Activated CD4-positive, alpha-beta T cell treated with anti-CD3 and anti-CD28 coated beads, Interleukin-2, amount 10 ng/mL, durations not matched to agents 7 days and 5 days (primary cell): Measurements from ENCODE around the gene UBR4. TPM values are rescaled to one million over a fixed set of nuclear protein-coding genes. Genes with fewer than 3 reads are reported as not detected.

Source experiments
- CTCF ChIA-PET: fragments of 350-600 bp; sonication (Branson Sonifier 250); formaldehyde crosslinking; loops from one replicate; lab custom pipeline; 2021; ENCODE audit warnings: antibody characterized with exemption; lab: Charles Lee
- POLR2A ChIA-PET: fragments of 350-600 bp; sonication (Branson Sonifier 250); formaldehyde crosslinking; loops from one replicate; lab custom pipeline; 2021; ENCODE audit warnings: antibody characterized with exemption; lab: Charles Lee
- DNase-seq: peaks from one replicate; pipeline ENCODE4 v3.0.0-alpha.2; 2020
- H3K27ac Mint-ChIP-seq: one replicate; pipeline ENCODE4 v1.8.0; 2021; ENCODE audit warnings: mild to moderate bottlenecking, moderate library complexity, mixed read lengths
- H3K27me3 Mint-ChIP-seq: one replicate; pipeline ENCODE4 v1.8.0; 2021; ENCODE audit warnings: mixed read lengths
- H3K36me3 Mint-ChIP-seq: one replicate; pipeline ENCODE4 v1.8.0; 2021; ENCODE audit warnings: low read depth, mixed read lengths
- H3K4me1 Mint-ChIP-seq: one replicate; pipeline ENCODE4 v1.8.0; 2021; ENCODE audit warnings: mixed read lengths
- H3K4me3 Mint-ChIP-seq: one replicate; pipeline ENCODE4 v1.8.0; 2021; ENCODE audit warnings: mild to moderate bottlenecking, moderate library complexity, mixed read lengths
- H3K9me3 Mint-ChIP-seq: one replicate; pipeline ENCODE4 v1.8.0; 2021; ENCODE audit warnings: mixed read lengths
- total RNA-seq, 2 experiments: library from RNA; stranded (reverse); gene quantifications; one replicate each; pipeline ENCODE4 v1.2.3, GENCODE V29; 2021

Gene UBR4
- total RNA-seq, 2 experiments from 2014 or later: 116 to 125 TPM

GRCh38 chr1:19122668-19123067 is 87.4 kb downstream of the UBR4 start:
- Mint-ChIP-seq H3K36me3 (peaks cover 88% of the 10 kb centered on the region), H3K27ac (no peak overlapping the region)

DNA sequence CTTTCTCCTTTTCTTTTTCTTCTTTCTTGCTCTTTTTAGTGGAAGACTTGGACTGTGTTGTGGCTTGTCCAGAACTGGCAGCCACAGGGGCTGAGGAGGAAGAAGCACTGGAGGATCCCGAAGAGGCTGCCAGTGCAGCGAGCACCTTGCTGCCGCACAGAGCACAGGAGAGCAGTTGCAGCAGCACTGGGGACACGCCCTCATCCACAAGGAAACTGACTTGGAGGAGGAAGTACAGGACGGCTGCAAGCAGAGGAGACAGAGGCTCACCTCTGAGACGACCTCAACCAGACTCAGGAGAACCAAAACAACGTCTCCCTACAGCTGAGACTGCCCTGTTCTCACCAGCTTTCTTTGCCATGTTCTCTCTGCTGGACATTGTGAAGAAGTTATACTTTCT is 88.9 kb downstream of the UBR4 start:
- Mint-ChIP-seq H3K4me1 (peaks cover 38% of the 10 kb centered on the region), H3K9me3 (no peaks in the 10 kb centered on the region), H3K36me3 (peaks cover 82% of the 10 kb centered on the region), H3K4me3 (no peak overlapping the region), H3K27me3 (no peaks in the 10 kb centered on the region), H3K27ac (no peak overlapping the region)
- DNase-seq: no peak
- POLR2A ChIA-PET: no interaction called here
- CTCF ChIA-PET: no interaction called here

More at GRCh38 chr1:19122668-19123067, 87.4 kb downstream of the UBR4 start:
- Mint-ChIP-seq H3K27me3 (no peaks in the 10 kb centered on the region), H3K4me3 (no peak overlapping the region), H3K9me3 (no peaks in the 10 kb centered on the region), H3K4me1 (peaks cover 49% of the 10 kb centered on the region)
- POLR2A ChIA-PET: interaction anchor here (0.6 kb wide), 1 partner anchor 11 kb away, joined by 3 read pairs; no protein-coding TSS in a partner anchor
- no peak for DNase-seq
- CTCF ChIA-PET: interaction anchor here (0.6 to 1.8 kb wide), 3 partner anchors 9 to 294 kb away, joined by 3 to 8 read pairs (median 3); no protein-coding TSS in a partner anchor

DNA sequence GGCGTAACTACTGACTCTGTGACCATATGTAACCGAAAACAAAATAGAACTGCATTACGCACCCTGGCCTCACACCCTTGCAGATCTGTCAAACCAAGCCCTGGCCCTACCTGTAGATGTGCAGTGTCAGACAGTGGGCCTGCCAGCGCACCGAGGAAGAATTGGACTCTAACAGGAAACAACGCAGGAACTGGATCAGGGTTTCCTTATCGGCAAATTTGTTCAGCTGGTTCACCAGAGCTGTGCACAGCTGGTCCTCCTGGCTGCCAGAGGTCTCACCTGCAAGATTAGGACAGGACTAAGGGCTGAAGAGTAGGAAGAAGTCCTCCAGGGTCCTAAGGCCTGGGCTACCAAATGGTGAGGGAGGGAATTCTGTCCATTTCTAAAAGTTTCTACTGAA is 90.0 kb downstream of the UBR4 start:
- Mint-ChIP-seq H3K27ac (no peak overlapping the region), H3K4me1 (peaks cover 30% of the 10 kb centered on the region), H3K36me3 (peaks cover 80% of the 10 kb centered on the region), H3K4me3 (no peak overlapping the region), H3K9me3 (no peaks in the 10 kb centered on the region), H3K27me3 (no peaks in the 10 kb centered on the region)
- POLR2A ChIA-PET: no interaction called here
- CTCF ChIA-PET: interaction anchor here (2.1 kb wide), 1 partner anchor 9 kb away, joined by 7 read pairs; no protein-coding TSS in a partner anchor
- DNase-seq: no peak

DNA sequence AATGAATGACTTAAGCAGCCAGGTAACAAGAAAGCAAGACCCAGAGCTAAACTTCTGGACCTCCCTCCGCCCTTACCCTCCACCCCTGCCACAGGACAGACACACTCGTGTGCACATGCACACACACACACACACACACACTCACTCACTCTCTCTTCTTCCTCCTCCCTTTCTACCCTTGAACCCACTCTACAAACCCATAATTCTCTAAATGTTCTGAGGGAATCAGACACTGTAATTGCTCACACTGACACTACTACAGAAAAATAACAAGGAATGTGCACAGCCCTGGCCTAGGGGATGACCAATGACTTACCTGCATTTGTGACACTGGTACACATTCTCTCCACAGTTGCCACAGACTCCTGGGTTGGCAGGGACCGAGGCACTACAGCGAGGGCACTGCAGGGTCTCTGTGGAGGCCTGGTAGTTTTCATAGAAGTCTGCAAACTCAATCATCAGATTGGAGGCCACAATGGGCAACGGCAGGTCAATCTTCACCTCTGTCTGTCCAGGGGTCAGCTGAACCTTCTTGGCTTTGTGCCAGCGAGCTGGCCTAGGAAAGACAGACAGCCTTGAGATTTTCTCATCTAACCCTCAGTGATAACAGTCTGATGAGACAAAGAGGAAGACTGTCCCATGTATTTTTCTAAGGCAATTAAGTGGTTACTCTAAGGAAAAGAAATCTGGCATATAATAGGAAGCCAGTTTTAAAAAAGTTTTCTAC is 94.8 kb downstream of the UBR4 start:
- peaks cover 78% of the 10 kb centered on the region for H3K36me3 Mint-ChIP-seq
- no peaks in the 10 kb centered on the region for H3K9me3 Mint-ChIP-seq
- CTCF ChIA-PET: interaction anchor here (1.0 to 1.6 kb wide), 2 partner anchors 13 to 47 kb away, joined by 3 to 4 read pairs; no protein-coding TSS in a partner anchor
- no peaks in the 10 kb centered on the region for H3K27me3 Mint-ChIP-seq
- H3K4me1 Mint-ChIP-seq: no peaks in the 10 kb centered on the region
- no peak overlapping the region for H3K4me3 Mint-ChIP-seq
- no peak for DNase-seq
- H3K27ac Mint-ChIP-seq: no peak overlapping the region
- POLR2A ChIA-PET: no interaction called here

GRCh38 chr1:19113697-19114092 is 96.4 kb downstream of the UBR4 start:
- H3K9me3 Mint-ChIP-seq: no peaks in the 10 kb centered on the region
- H3K4me1 Mint-ChIP-seq: no peaks in the 10 kb centered on the region
- ChIA-PET POLR2A (no interaction called here), CTCF (interaction anchor here (0.6 to 2.7 kb wide), 10 partner anchors 9 to 230 kb away, joined by 3 to 12 read pairs (median 4); partner anchors contain the start of genes ALDH4A1 and IFFO2)
- no peak overlapping the region for H3K4me3 Mint-ChIP-seq
- no peaks in the 10 kb centered on the region for H3K27me3 Mint-ChIP-seq
- H3K27ac Mint-ChIP-seq: no peak overlapping the region
- H3K36me3 Mint-ChIP-seq: peaks cover 68% of the 10 kb centered on the region
- DNase-seq: peak; percentile 66

DNA sequence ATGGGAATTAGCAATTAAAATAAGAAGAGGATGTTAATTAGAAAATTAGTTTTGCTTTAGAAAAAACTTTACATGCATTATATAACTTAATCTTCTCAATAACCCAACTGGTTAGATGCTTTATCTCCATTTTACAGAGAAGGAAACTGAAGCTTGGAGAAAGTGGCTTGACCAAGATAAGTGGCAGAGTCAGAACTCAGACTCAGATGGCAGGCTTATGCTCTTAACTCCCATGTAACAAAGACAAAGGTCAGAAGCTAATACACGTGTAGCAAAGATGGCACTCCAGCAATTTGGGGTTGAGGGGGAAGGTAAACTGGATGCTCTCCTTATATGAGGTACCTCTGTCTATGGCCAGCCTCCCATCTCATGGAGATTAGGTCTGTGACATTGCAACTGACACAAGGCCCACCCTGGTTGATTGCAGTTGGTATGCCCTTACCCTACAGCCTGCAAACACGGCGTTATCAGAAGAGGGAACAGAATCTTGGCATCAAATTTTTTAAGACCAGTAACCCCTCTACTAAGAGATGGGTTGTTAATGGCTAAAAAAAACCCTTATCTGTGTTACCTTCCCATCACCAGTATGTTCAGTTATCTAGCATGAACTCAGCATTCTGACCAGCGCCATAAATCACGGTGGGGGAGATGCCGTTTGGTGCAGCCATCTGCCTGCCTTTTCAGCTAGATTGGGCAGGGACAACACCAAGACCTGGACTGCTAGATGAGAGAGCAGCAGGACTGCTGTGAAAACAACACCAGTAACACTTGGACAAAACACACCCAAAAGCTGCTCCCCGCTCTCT is 97.0 kb downstream of the UBR4 start:
- CTCF ChIA-PET: interaction anchor here (0.9 to 2.7 kb wide), 10 partner anchors 10 to 229 kb away, joined by 3 to 12 read pairs (median 4); partner anchors contain the start of genes ALDH4A1 and IFFO2
- Mint-ChIP-seq H3K4me3 (no peak overlapping the region), H3K9me3 (no peaks in the 10 kb centered on the region), H3K27ac (no peak overlapping the region), H3K27me3 (no peaks in the 10 kb centered on the region), H3K36me3 (peaks cover 69% of the 10 kb centered on the region), H3K4me1 (no peaks in the 10 kb centered on the region)
- no peak for DNase-seq
- POLR2A ChIA-PET: no interaction called here

DNA sequence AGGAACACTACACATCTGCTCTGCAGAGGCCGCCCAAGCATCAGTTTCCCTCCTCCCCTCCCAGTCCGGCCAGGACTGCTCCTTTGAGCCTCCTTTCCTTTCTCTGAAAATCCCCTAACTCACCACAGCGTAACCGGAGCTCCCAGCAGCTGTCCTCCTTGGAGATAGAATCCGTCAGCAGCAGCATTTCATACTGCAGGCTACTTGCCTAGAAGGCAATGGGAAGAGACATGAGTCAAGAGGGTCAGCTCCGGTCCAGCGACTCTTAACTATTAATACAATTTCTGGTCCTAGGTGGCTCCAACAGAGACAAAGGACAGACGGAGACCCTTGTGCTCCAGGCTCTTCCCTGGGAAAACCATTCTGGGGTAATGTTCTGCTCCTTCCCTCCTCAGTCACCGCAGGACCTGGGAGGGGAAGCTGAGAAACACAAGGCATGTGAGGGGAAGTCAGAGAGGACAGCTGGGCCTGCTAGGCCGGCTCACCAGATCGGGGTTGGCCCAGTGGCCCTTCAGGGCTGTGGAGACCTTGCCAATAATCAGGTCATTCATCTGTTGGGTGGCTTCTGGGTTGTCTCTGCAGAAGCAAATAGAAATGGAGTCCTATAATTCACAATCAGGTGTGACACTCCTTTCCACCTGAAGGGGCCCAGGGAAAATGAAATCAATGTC is 99.7 kb downstream of the UBR4 start:
- Mint-ChIP-seq H3K36me3 (peaks cover 66% of the 10 kb centered on the region), H3K27me3 (no peaks in the 10 kb centered on the region), H3K27ac (no peak overlapping the region)

DNA sequence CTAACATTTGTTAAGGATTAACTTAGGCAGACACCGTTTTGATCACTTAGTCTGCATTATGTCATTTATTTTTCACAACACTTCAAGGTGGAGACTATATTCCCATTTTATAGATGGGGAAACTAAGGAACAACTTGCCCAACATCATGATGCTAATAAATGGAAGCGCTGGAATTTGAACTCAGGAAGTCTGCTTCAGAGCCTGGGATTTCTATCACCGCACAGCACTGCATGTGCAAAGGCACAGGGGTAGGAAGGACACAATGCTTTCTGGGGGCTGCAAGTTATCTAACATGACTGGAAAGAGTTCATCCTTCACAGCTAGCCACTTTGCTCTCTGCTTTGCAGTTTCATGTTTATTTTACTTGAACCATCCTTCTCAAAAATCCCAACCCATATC is 100.5 kb downstream of the UBR4 start:
- no peak overlapping the region for H3K27ac Mint-ChIP-seq
- H3K4me3 Mint-ChIP-seq: no peak overlapping the region
- no peaks in the 10 kb centered on the region for H3K9me3 Mint-ChIP-seq
- no peaks in the 10 kb centered on the region for H3K27me3 Mint-ChIP-seq
- no peaks in the 10 kb centered on the region for H3K4me1 Mint-ChIP-seq
- peaks cover 65% of the 10 kb centered on the region for H3K36me3 Mint-ChIP-seq
- no peak for DNase-seq
- CTCF ChIA-PET: interaction anchor here (1.0 kb wide), 1 partner anchor 225 kb away, joined by 4 read pairs; no protein-coding TSS in a partner anchor
- POLR2A ChIA-PET: no interaction called here

More for the DNA sequence above, 99.7 kb downstream of the UBR4 start:
- H3K9me3 Mint-ChIP-seq: no peaks in the 10 kb centered on the region
- H3K4me3 Mint-ChIP-seq: no peak overlapping the region
- CTCF ChIA-PET: interaction anchor here (1.0 kb wide), 1 partner anchor 226 kb away, joined by 4 read pairs; no protein-coding TSS in a partner anchor
- POLR2A ChIA-PET: no interaction called here
- no peaks in the 10 kb centered on the region for H3K4me1 Mint-ChIP-seq
- DNase-seq: no peak

DNA sequence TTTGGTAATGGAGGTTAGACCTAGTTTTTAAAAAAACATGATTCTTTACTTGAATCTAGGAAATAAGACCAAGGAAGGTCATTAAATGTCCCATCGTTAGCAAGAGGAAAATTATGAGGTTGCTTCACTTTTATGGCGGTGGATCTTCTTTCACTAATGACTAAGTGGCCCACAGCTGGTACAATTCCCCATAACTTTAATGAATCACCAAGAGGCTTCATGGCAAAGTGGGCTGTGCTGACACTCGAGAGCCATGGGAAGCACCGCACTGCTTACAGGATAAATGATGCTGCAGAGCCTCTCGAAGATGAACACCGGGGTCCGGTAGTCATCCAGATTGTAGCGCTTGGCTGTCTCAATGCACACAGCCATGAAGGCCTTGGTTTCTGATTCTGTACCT is 108.8 kb downstream of the UBR4 start:
- POLR2A ChIA-PET: no interaction called here
- Mint-ChIP-seq H3K4me1 (no peaks in the 10 kb centered on the region), H3K27ac (no peak overlapping the region), H3K36me3 (peaks cover 66% of the 10 kb centered on the region), H3K27me3 (no peaks in the 10 kb centered on the region), H3K4me3 (no peak overlapping the region), H3K9me3 (no peaks in the 10 kb centered on the region)
- CTCF ChIA-PET: interaction anchor here (1.2 to 2.3 kb wide), 2 partner anchors 11 to 193 kb away, joined by 4 to 7 read pairs; no protein-coding TSS in a partner anchor
- DNase-seq: no peak

GRCh38 chr1:19100028-19100427 is 110.0 kb downstream of the UBR4 start:
- peaks cover 61% of the 10 kb centered on the region for H3K36me3 Mint-ChIP-seq

GRCh38 chr1:19096990-19097389 is 113.1 kb downstream of the UBR4 start:
- no peak for DNase-seq
- H3K27ac Mint-ChIP-seq: no peak overlapping the region
- no peaks in the 10 kb centered on the region for H3K4me1 Mint-ChIP-seq
- no peaks in the 10 kb centered on the region for H3K27me3 Mint-ChIP-seq
- POLR2A ChIA-PET: interaction anchor here (0.6 kb wide), 1 partner anchor 109 kb away, joined by 4 read pairs; no protein-coding TSS in a partner anchor
- no peaks in the 10 kb centered on the region for H3K9me3 Mint-ChIP-seq
- CTCF ChIA-PET: interaction anchor here (1.5 kb wide), 1 partner anchor 194 kb away, joined by 4 read pairs; the partner anchor contains the start of gene ALDH4A1
- peaks cover 65% of the 10 kb centered on the region for H3K36me3 Mint-ChIP-seq
- no peak overlapping the region for H3K4me3 Mint-ChIP-seq

More at GRCh38 chr1:19100028-19100427, 110.0 kb downstream of the UBR4 start:
- no peaks in the 10 kb centered on the region for H3K4me1 Mint-ChIP-seq
- ChIA-PET CTCF (no interaction called here), POLR2A (no interaction called here)
- H3K4me3 Mint-ChIP-seq: no peak overlapping the region
- no peak overlapping the region for H3K27ac Mint-ChIP-seq
- H3K27me3 Mint-ChIP-seq: no peaks in the 10 kb centered on the region
- no peak for DNase-seq
- no peaks in the 10 kb centered on the region for H3K9me3 Mint-ChIP-seq
